ENCODE data around the gene NXPH2.

Gene NXPH2

DNA sequence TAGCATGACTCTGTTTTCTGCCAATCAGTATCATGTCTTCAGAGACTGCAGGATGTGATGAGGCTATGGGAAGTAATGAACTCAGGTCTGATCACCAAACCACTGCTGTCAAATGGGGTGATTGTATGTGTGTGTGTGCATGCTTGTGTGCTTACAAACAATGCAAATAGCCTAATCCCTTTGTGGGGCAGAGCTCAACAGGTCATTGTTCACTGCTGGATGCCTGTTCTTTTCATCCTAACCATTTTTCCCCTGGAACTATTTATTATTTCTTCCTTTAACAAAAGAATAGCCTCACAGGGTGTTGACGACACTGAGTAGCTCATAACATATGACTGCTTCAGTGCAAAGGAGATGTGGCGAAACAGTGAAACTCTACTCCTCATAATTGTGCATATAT lies 55.9 kb downstream of the NXPH2 start:
- no peaks in the 10 kb centered on the region for H3K27me3 ChIP-seq (ENCODE audit: insufficient read depth, low read depth, severe bottlenecking)
- no peaks in the 10 kb centered on the region for H3K9me3 ChIP-seq (ENCODE audit: severe bottlenecking)
- TF ChIP-seq, protein P1, sequence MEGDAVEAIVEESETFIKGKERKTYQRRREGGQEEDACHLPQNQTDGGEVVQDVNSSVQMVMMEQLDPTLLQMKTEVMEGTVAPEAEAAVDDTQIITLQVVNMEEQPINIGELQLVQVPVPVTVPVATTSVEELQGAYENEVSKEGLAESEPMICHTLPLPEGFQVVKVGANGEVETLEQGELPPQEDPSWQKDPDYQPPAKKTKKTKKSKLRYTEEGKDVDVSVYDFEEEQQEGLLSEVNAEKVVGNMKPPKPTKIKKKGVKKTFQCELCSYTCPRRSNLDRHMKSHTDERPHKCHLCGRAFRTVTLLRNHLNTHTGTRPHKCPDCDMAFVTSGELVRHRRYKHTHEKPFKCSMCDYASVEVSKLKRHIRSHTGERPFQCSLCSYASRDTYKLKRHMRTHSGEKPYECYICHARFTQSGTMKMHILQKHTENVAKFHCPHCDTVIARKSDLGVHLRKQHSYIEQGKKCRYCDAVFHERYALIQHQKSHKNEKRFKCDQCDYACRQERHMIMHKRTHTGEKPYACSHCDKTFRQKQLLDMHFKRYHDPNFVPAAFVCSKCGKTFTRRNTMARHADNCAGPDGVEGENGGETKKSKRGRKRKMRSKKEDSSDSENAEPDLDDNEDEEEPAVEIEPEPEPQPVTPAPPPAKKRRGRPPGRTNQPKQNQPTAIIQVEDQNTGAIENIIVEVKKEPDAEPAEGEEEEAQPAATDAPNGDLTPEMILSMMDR (IDR thresholded peaks at IDR 0.05; ENCODE audit: low read depth, low read length): no peak
- DNase-seq: no peak
- H3K27ac ChIP-seq: no peak overlapping the region
- H3K4me3 ChIP-seq (ENCODE audit: low read depth, low read length): no peak overlapping the region
- H3K36me3 ChIP-seq: no peaks in the 10 kb centered on the region

DNA sequence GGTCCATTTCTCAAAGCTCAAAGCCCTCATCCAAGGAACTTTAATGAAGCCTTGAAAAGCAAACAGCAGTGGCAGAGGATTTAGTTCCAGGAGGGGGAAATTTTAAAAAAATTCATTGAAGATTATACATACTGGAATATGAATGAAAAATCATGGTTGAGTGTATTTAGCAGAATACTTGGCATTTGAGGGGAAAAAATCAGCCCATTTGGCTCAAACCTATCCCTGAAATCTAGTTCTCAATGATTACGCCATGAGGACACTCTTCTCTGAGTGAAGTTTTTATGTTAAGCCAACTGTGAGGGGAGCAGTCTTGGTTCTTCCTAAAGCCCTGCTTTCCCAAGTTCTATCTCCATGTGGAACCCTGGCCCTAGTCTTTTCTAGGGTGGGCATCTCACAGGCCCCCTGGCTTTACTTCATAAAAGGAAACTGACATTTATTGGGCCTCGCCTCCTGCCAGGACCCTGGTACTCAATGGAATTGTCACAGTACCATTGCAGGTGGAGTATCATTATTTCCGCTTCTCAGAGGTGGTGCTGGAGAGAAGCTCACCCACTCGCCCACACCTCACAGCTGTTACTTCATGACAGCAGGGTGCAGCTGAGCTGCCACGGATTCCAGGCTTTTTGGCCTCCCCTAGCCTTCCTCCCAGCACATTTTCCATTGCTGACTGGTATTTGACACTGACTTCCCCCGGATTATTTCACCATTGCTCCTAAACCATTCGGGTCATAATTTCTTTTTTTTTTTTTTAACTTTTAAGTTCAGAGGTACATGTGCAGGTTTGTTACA lies 56.8 kb downstream of the NXPH2 start:
- no peak overlapping the region for H3K27ac ChIP-seq
- TF ChIP-seq, protein P1 (IDR thresholded peaks at IDR 0.05; ENCODE audit: low read depth, low read length): no peak
- no peaks in the 10 kb centered on the region for H3K36me3 ChIP-seq
- no peaks in the 10 kb centered on the region for H3K9me3 ChIP-seq (ENCODE audit: severe bottlenecking)
- H3K4me3 ChIP-seq (ENCODE audit: low read depth, low read length): no peak overlapping the region
- H3K27me3 ChIP-seq (ENCODE audit: insufficient read depth, low read depth, severe bottlenecking): no peaks in the 10 kb centered on the region
- DNase-seq: no peak

DNA sequence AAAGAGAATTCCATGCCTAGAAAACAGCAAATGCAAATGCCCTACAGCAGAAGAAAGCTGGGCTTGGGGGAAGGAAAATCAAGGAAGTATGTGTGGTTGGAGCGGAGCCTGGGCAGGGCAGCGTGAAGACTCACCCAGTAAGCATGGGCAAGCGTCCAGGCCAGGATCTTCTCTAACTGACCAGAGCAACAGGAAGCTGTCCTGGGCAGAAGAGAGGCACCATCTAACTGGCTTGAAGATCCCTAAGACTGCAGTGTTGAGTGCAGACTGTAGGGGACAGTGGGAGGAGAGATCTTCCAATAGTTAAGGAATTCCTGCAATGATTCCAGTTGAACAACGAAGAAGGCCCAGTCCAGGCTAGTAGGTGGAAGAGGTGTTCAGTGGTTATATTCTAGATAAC lies 57.9 kb downstream of the NXPH2 start:
- no peak for DNase-seq
- Histone ChIP-seq H3K4me3 (ENCODE audit: low read depth, low read length) (no peak overlapping the region), H3K9me3 (ENCODE audit: severe bottlenecking) (no peaks in the 10 kb centered on the region), H3K27ac (no peak overlapping the region), H3K36me3 (no peaks in the 10 kb centered on the region), H3K27me3 (ENCODE audit: insufficient read depth, low read depth, severe bottlenecking) (no peaks in the 10 kb centered on the region)
- TF ChIP-seq, protein P1 (IDR thresholded peaks at IDR 0.05; ENCODE audit: low read depth, low read length): no peak

DNA sequence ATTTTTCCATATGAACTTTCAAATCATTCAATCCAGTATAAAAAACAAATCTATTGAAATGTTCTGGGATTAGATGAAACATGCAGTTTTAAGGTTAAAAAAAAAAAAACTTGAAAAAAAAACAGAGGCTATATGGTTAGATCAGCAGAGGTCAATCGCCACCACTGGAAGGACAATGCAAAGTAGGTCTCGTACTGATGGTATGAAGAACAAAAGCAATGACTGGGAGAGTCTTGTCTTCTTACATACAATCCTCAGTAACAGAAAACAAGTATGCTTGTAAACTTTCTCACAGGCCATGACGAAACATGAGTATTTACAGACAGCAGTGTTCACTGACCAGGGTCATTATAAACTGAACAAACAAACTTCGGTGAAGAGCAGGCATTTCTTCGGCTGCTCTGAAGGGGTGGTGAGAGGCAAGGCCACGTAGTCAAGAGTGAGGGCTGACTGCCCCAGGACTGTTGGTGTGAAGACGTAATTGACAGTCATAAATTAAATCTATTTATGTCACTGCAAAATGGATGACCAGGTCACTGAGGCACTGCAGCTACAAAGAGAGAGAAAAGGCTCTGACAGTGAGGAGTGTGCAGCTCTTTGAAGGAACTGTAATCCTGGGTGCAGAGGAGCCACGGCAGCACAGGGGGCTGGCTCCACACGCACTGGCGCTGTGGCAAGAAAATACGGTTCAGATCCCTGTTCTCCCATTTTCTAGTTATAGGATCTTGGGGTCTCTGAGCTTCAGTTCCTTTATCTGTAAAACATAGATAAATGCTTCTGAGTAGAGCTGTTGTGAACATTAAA lies 60.0 kb downstream of the NXPH2 start:
- DNase-seq: no peak
- H3K9me3 ChIP-seq (ENCODE audit: severe bottlenecking): no peaks in the 10 kb centered on the region

DNA sequence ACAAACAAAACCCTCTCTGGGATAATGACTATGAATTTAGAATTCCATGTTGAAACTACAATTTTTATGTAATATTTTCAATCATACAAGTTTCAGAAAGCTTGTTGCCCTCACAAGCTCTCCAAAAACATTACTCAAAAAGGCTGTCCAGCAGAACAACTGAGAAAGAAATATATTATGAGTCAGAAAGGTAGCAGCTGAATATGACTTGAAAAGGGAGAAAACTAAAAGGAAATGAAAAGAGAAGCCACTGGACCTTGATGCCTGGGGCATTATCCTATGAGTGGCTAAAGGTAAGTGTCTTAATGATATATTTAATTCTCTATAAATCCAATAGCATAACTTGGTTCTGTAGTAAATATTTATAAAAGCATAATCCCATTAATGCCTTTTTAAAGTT lies 61.8 kb downstream of the NXPH2 start:
- Histone ChIP-seq H3K36me3 (no peaks in the 10 kb centered on the region), H3K27me3 (ENCODE audit: insufficient read depth, low read depth, severe bottlenecking) (no peaks in the 10 kb centered on the region), H3K9me3 (ENCODE audit: severe bottlenecking) (no peaks in the 10 kb centered on the region), H3K4me3 (ENCODE audit: low read depth, low read length) (no peak overlapping the region), H3K27ac (no peak overlapping the region)
- DNase-seq: no peak
- TF ChIP-seq, protein P1 (IDR thresholded peaks at IDR 0.05; ENCODE audit: low read depth, low read length): no peak

More for the DNA sequence above, 60.0 kb downstream of the NXPH2 start:
- TF ChIP-seq, protein P1 (IDR thresholded peaks at IDR 0.05; ENCODE audit: low read depth, low read length): no peak
- Histone ChIP-seq H3K36me3 (no peaks in the 10 kb centered on the region), H3K27ac (no peak overlapping the region), H3K4me3 (ENCODE audit: low read depth, low read length) (no peak overlapping the region), H3K27me3 (ENCODE audit: insufficient read depth, low read depth, severe bottlenecking) (no peaks in the 10 kb centered on the region)
